ENCODE measurements around the gene FAXDC2.
"Not testable (repeated sequence)": the region's sequence is repeated elsewhere in the genome, so short reads cannot be mapped to it uniquely, and the experiment has no call there.

The FAXDC2 gene

GRCh38 chr5:154840435-154841272 lies 9.7 kb downstream of the FAXDC2 start:
- no peak overlapping the region for H3K4me3 ChIP-seq (ENCODE audit: low read depth in 1 of 2, low read length in 2 of 2)
- no peak overlapping the region for H3K27ac ChIP-seq (ENCODE audit: low read depth, low read length)
- no peaks in the 10 kb centered on the region for H3K27me3 ChIP-seq (ENCODE audit: control insufficient read depth in 1 of 2, insufficient read depth in 2 of 2, low read length in 2 of 2)
- no peak overlapping the region for H3K9ac ChIP-seq (ENCODE audit: low read length)
- no peaks in the 10 kb centered on the region for H3K9me3 ChIP-seq (ENCODE audit: low read length)
- H3K4me1 ChIP-seq (ENCODE audit: insufficient read depth, low read length) = peaks cover 37% of the 10 kb centered on the region
- H3K36me3 ChIP-seq (ENCODE audit: insufficient read depth, low read length) = peaks cover 25% of the 10 kb centered on the region

GRCh38 chr5:154837009-154837901 lies 13.1 kb downstream of the FAXDC2 start:
- H3K36me3 ChIP-seq (ENCODE audit: insufficient read depth, low read length) = peaks cover 20% of the 10 kb centered on the region
- no peaks in the 10 kb centered on the region for H3K27me3 ChIP-seq (ENCODE audit: control insufficient read depth in 1 of 2, insufficient read depth in 2 of 2, low read length in 2 of 2)
- no peaks in the 10 kb centered on the region for H3K9me3 ChIP-seq (ENCODE audit: low read length)
- H3K4me3 ChIP-seq (ENCODE audit: low read depth in 1 of 2, low read length in 2 of 2) = no peak overlapping the region
- peaks cover 22% of the 10 kb centered on the region for H3K4me1 ChIP-seq (ENCODE audit: insufficient read depth, low read length)
- H3K9ac ChIP-seq (ENCODE audit: low read length) = no peak overlapping the region
- peak overlapping the region; percentile 19 for H3K27ac ChIP-seq (ENCODE audit: low read depth, low read length)

GRCh38 chr5:154836225-154836624 lies 14.2 kb downstream of the FAXDC2 start:
- peaks cover 20% of the 10 kb centered on the region for H3K4me1 ChIP-seq (ENCODE audit: insufficient read depth, low read length)

GRCh38 chr5:154835701-154836052 lies 14.7 kb downstream of the FAXDC2 start:
- peaks cover 16% of the 10 kb centered on the region for H3K4me1 ChIP-seq (ENCODE audit: insufficient read depth, low read length)
- H3K27ac ChIP-seq (ENCODE audit: low read depth, low read length) = peak overlapping the region; percentile 34
- not testable (repeated sequence) for H3K9ac ChIP-seq (ENCODE audit: low read length); H3K9me3 ChIP-seq (ENCODE audit: low read length); H3K4me3 ChIP-seq (ENCODE audit: low read depth in 1 of 2, low read length in 2 of 2); H3K27me3 ChIP-seq (ENCODE audit: control insufficient read depth in 1 of 2, insufficient read depth in 2 of 2, low read length in 2 of 2)
- H3K36me3 ChIP-seq (ENCODE audit: insufficient read depth, low read length) = peaks cover 31% of the 10 kb centered on the region

More at GRCh38 chr5:154836225-154836624, 14.2 kb downstream of the FAXDC2 start:
- no peak overlapping the region for H3K9ac ChIP-seq (ENCODE audit: low read length)
- no peaks in the 10 kb centered on the region for H3K9me3 ChIP-seq (ENCODE audit: low read length)
- H3K27ac ChIP-seq (ENCODE audit: low read depth, low read length) = peak overlapping the region; percentile 34
- H3K4me3 ChIP-seq (ENCODE audit: low read depth in 1 of 2, low read length in 2 of 2) = no peak overlapping the region
- no peaks in the 10 kb centered on the region for H3K27me3 ChIP-seq (ENCODE audit: control insufficient read depth in 1 of 2, insufficient read depth in 2 of 2, low read length in 2 of 2)
- H3K36me3 ChIP-seq (ENCODE audit: insufficient read depth, low read length) = peaks cover 26% of the 10 kb centered on the region

- Histone ChIP-seq H3K4me1 (ENCODE audit: insufficient read depth, low read length) (peaks cover 16% of the 10 kb centered on the region), H3K36me3 (ENCODE audit: insufficient read depth, low read length) (peaks cover 47% of the 10 kb centered on the region), H3K4me3 (ENCODE audit: low read depth in 1 of 2, low read length in 2 of 2) (peak overlapping the region in 1 of 2 donors; percentile 58), H3K9me3 (ENCODE audit: low read length) (no peaks in the 10 kb centered on the region), H3K27me3 (ENCODE audit: control insufficient read depth in 1 of 2, insufficient read depth in 2 of 2, low read length in 2 of 2) (no peaks in the 10 kb centered on the region), H3K9ac (ENCODE audit: low read length) (peak overlapping the region; percentile 68), H3K27ac (ENCODE audit: low read depth, low read length) (peak overlapping the region; percentile 57)
Observed at GRCh38 chr5:154834053-154834452, 16.4 kb downstream of the FAXDC2 start.

GRCh38 chr5:154832804-154833203 lies 17.6 kb downstream of the FAXDC2 start:
- not testable (repeated sequence) for H3K4me3 ChIP-seq (ENCODE audit: low read depth in 1 of 2, low read length in 2 of 2); H3K27me3 ChIP-seq (ENCODE audit: control insufficient read depth in 1 of 2, insufficient read depth in 2 of 2, low read length in 2 of 2); H3K9me3 ChIP-seq (ENCODE audit: low read length)
- Histone ChIP-seq H3K36me3 (ENCODE audit: insufficient read depth, low read length) (peaks cover 50% of the 10 kb centered on the region), H3K9ac (ENCODE audit: low read length) (peak overlapping the region; percentile 5), H3K4me1 (ENCODE audit: insufficient read depth, low read length) (peaks cover 15% of the 10 kb centered on the region), H3K27ac (ENCODE audit: low read depth, low read length) (peak overlapping the region; percentile 1)

- H3K4me3 ChIP-seq (ENCODE audit: low read depth in 1 of 2, low read length in 2 of 2) = no peak overlapping the region
- H3K4me1 ChIP-seq (ENCODE audit: insufficient read depth, low read length) = peaks cover 9% of the 10 kb centered on the region
- H3K9ac ChIP-seq (ENCODE audit: low read length) = no peak overlapping the region
- no peaks in the 10 kb centered on the region for H3K9me3 ChIP-seq (ENCODE audit: low read length)
- peaks cover 37% of the 10 kb centered on the region for H3K36me3 ChIP-seq (ENCODE audit: insufficient read depth, low read length)
- no peaks in the 10 kb centered on the region for H3K27me3 ChIP-seq (ENCODE audit: control insufficient read depth in 1 of 2, insufficient read depth in 2 of 2, low read length in 2 of 2)
- no peak overlapping the region for H3K27ac ChIP-seq (ENCODE audit: low read depth, low read length)
Observed at GRCh38 chr5:154831451-154831850, 19.0 kb downstream of the FAXDC2 start.

- peaks cover 4% of the 10 kb centered on the region for H3K4me1 ChIP-seq (ENCODE audit: insufficient read depth, low read length)
- no peak overlapping the region for H3K4me3 ChIP-seq (ENCODE audit: low read depth in 1 of 2, low read length in 2 of 2)
- no peak overlapping the region for H3K9ac ChIP-seq (ENCODE audit: low read length)
- H3K9me3 ChIP-seq (ENCODE audit: low read length) = no peaks in the 10 kb centered on the region
- H3K27me3 ChIP-seq (ENCODE audit: control insufficient read depth in 1 of 2, insufficient read depth in 2 of 2, low read length in 2 of 2) = no peaks in the 10 kb centered on the region
- peaks cover 32% of the 10 kb centered on the region for H3K36me3 ChIP-seq (ENCODE audit: insufficient read depth, low read length)
- H3K27ac ChIP-seq (ENCODE audit: low read depth, low read length) = no peak overlapping the region
Observed at GRCh38 chr5:154830596-154830995, 19.8 kb downstream of the FAXDC2 start.

GRCh38 chr5:154830219-154830595 lies 20.2 kb downstream of the FAXDC2 start:
- peaks cover 32% of the 10 kb centered on the region for H3K36me3 ChIP-seq (ENCODE audit: insufficient read depth, low read length)

GRCh38 chr5:154829589-154830218 lies 20.7 kb downstream of the FAXDC2 start:
- Histone ChIP-seq H3K9ac (ENCODE audit: low read length) (no peak overlapping the region), H3K9me3 (ENCODE audit: low read length) (no peaks in the 10 kb centered on the region), H3K4me3 (ENCODE audit: low read depth in 1 of 2, low read length in 2 of 2) (no peak overlapping the region), H3K4me1 (ENCODE audit: insufficient read depth, low read length) (no peaks in the 10 kb centered on the region), H3K27me3 (ENCODE audit: control insufficient read depth in 1 of 2, insufficient read depth in 2 of 2, low read length in 2 of 2) (no peaks in the 10 kb centered on the region), H3K36me3 (ENCODE audit: insufficient read depth, low read length) (peaks cover 35% of the 10 kb centered on the region), H3K27ac (ENCODE audit: low read depth, low read length) (no peak overlapping the region)

More at GRCh38 chr5:154830219-154830595, 20.2 kb downstream of the FAXDC2 start:
- peaks cover 3% of the 10 kb centered on the region for H3K4me1 ChIP-seq (ENCODE audit: insufficient read depth, low read length)
- H3K9me3 ChIP-seq (ENCODE audit: low read length) = no peaks in the 10 kb centered on the region
- H3K27me3 ChIP-seq (ENCODE audit: control insufficient read depth in 1 of 2, insufficient read depth in 2 of 2, low read length in 2 of 2) = no peaks in the 10 kb centered on the region
- H3K4me3 ChIP-seq (ENCODE audit: low read depth in 1 of 2, low read length in 2 of 2) = no peak overlapping the region
- no peak overlapping the region for H3K9ac ChIP-seq (ENCODE audit: low read length)
- no peak overlapping the region for H3K27ac ChIP-seq (ENCODE audit: low read depth, low read length)

GRCh38 chr5:154829181-154829588 lies 21.2 kb downstream of the FAXDC2 start:
- H3K36me3 ChIP-seq (ENCODE audit: insufficient read depth, low read length) = peaks cover 40% of the 10 kb centered on the region
- no peaks in the 10 kb centered on the region for H3K4me1 ChIP-seq (ENCODE audit: insufficient read depth, low read length)
- H3K4me3 ChIP-seq (ENCODE audit: low read depth in 1 of 2, low read length in 2 of 2) = no peak overlapping the region
- H3K9ac ChIP-seq (ENCODE audit: low read length) = no peak overlapping the region
- H3K9me3 ChIP-seq (ENCODE audit: low read length) = no peaks in the 10 kb centered on the region
- H3K27ac ChIP-seq (ENCODE audit: low read depth, low read length) = no peak overlapping the region
- no peaks in the 10 kb centered on the region for H3K27me3 ChIP-seq (ENCODE audit: control insufficient read depth in 1 of 2, insufficient read depth in 2 of 2, low read length in 2 of 2)
